ENCODE results near the gene GDF2. TPM values are rescaled to one million over a fixed set of nuclear protein-coding genes. Genes with fewer than 3 reads are reported as not detected.

The GDF2 gene
- total and polyA plus RNA-seq, 2 experiments from 2014 or later, result not detected

GRCh38 chr10:47286116-47286505 lies 36.1 kb upstream of the GDF2 start (continued):
- TF ChIP-seq ZNF462 (CRISPR knock-in tag; IDR thresholded peaks at IDR 0.05), result no peak
- no peak for TF ChIP-seq NANOG (IDR thresholded peaks at IDR 0.05; ENCODE audit: borderline replicate concordance)
- no peak for TF ChIP-seq ETS1 (IDR thresholded peaks at IDR 0.05)

GRCh38 chr10:47286591-47287315 lies 35.5 kb upstream of the GDF2 start:
- Mint-ChIP-seq H3K36me3 (ENCODE audit: low read depth) (no peaks in the 10 kb centered on the region), H3K27ac (no peak overlapping the region), H3K4me1 (peaks cover 3% of the 10 kb centered on the region; the same call in 2 of the 3 replicates), H3K9me3 (no peaks in the 10 kb centered on the region), H3K4me3 (no peak overlapping the region), H3K27me3 (ENCODE audit: insufficient read depth, low read depth, poor library complexity) (peaks cover 4% of the 10 kb centered on the region)
- ATAC-seq (no peak), DNase-seq (ENCODE audit: low spot score) (no peak)
- Histone ChIP-seq H4K20me1 (replicated peaks; ENCODE audit: insufficient read depth) (no peaks in the 10 kb centered on the region), H3K4me3 (no peak overlapping the region), H3K4me1 (ENCODE audit: insufficient read depth) (no peaks in the 10 kb centered on the region), H3K36me3 (ENCODE audit: insufficient read depth) (no peaks in the 10 kb centered on the region), H3F3A (replicated peaks; ENCODE audit: low read depth) (no peaks in the 10 kb centered on the region), H3K4me2 (no peak overlapping the region), H3K27me3 (ENCODE audit: insufficient read depth) (no peaks in the 10 kb centered on the region), H3K27ac (ENCODE audit: low read depth) (no peak overlapping the region), H3K9me2 (ENCODE audit: insufficient read depth) (peaks cover 3% of the 10 kb centered on the region; the same call in 1 of the 2 replicates), H2AFZ (no peak overlapping the region), H3K79me2 (replicated peaks; ENCODE audit: insufficient read depth) (no peaks in the 10 kb centered on the region)
- no peak for TF ChIP-seq STAT1 (IDR thresholded peaks at IDR 0.05; ENCODE audit: unreplicated experiment)
- TF ChIP-seq CTCF (conservative IDR thresholded peaks at IDR 0.05; ENCODE audit: low read depth in 2 of 2), result no peak
- no peak for TF ChIP-seq EZH2phosphoT487 (IDR thresholded peaks at IDR 0.05; ENCODE audit: unreplicated experiment)
- TF ChIP-seq JUNB (IDR thresholded peaks at IDR 0.05; ENCODE audit: unreplicated experiment), result no peak
- TF ChIP-seq NANOG (IDR thresholded peaks at IDR 0.05; ENCODE audit: borderline replicate concordance), result no peak
- TF ChIP-seq EZH2 (IDR thresholded peaks at IDR 0.05; ENCODE audit: low read depth, unreplicated experiment), result no peak
- no peak for TF ChIP-seq ETS1 (IDR thresholded peaks at IDR 0.05)
- TF ChIP-seq ZNF331 (CRISPR knock-in tag; IDR thresholded peaks at IDR 0.05; ENCODE audit: low read depth), result no peak

All from GM23338 (cell line).